ENCODE measurements around the gene CD151.

The CD151 gene

GRCh38 chr11:815675-816432, 16.9 kb upstream of the CD151 start:
- no peak for DNase-seq (ENCODE audit: low read depth)

- no peak for DNase-seq (ENCODE audit: low read depth)
These were observed 16.3 kb upstream of the CD151 start for GRCh38 chr11:816433-816779.

GRCh38 chr11:818396-819128, 14.2 kb upstream of the CD151 start, which contains the start of gene PNPLA2:
PNPLA2 (plus strand) TSS chr11:818914; CDS start chr11:819719, 805 bp downstream.
- DNase-seq (ENCODE audit: low read depth): no peak

- DNase-seq (ENCODE audit: low read depth): peak; percentile 81
These were observed 13.4 kb upstream of the CD151 start for GRCh38 chr11:819129-819931.

- DNase-seq (ENCODE audit: low read depth): peak; percentile 87
These were observed 12.7 kb upstream of the CD151 start for GRCh38 chr11:819943-820649.

GRCh38 chr11:820655-821511, 11.9 kb upstream of the CD151 start:
- DNase-seq (ENCODE audit: low read depth): no peak

GRCh38 chr11:821512-822371, 11.0 kb upstream of the CD151 start:
- no peak for DNase-seq (ENCODE audit: low read depth)

- no peak for DNase-seq (ENCODE audit: low read depth)
These were observed 9.1 kb upstream of the CD151 start for GRCh38 chr11:823441-824291.

GRCh38 chr11:824292-824880, 8.4 kb upstream of the CD151 start:
- no peak for DNase-seq (ENCODE audit: low read depth)

GRCh38 chr11:824942-825341, 7.8 kb upstream of the CD151 start:
- DNase-seq (ENCODE audit: low read depth): no peak

- DNase-seq (ENCODE audit: low read depth): no peak
These were observed 7.2 kb upstream of the CD151 start for GRCh38 chr11:825366-826226.

GRCh38 chr11:826227-826621, 6.5 kb upstream of the CD151 start:
- DNase-seq (ENCODE audit: low read depth): no peak

- DNase-seq (ENCODE audit: low read depth): no peak
These were observed 6.0 kb upstream of the CD151 start for GRCh38 chr11:826836-827145.

GRCh38 chr11:827146-827896, 5.4 kb upstream of the CD151 start:
- no peak for DNase-seq (ENCODE audit: low read depth)

GRCh38 chr11:827897-828192, 4.9 kb upstream of the CD151 start, which contains the start of gene CRACR2B:
CRACR2B (plus strand) TSS chr11:827919; CDS start chr11:828608, 689 bp downstream.
- DNase-seq (ENCODE audit: low read depth): no peak

- no peak for DNase-seq (ENCODE audit: low read depth)
These were observed 4.1 kb upstream of the CD151 start for GRCh38 chr11:828506-829175.
